Prostate gland (tissue), 2 donors: Measurements from ENCODE around the gene BBS9.

Experiments
- POLR2A ChIP-seq: fragments of 450-650 bp; IDR thresholded peaks from one replicate; pipeline ENCODE4 v1.6.1; 2016; ENCODE audit warnings: antibody characterized with exemption, mild to moderate bottlenecking
- TF ChIP-seq, protein P1 (sequence below), 4 experiments: fragments of 200-600 bp in 2 of 4; fragments of 450-650 bp in 2 of 4; sonication (generic) in 2 of 4; IDR thresholded peaks; 1 replicate in 3 of 4; 2 replicates in 1 of 4; pipeline ENCODE4 v1.5.1; 2016 to 2019; ENCODE audit warnings: antibody characterized with exemption in 4 of 4, mild to moderate bottlenecking in 2 of 4, moderate library complexity in 2 of 4

DNA sequence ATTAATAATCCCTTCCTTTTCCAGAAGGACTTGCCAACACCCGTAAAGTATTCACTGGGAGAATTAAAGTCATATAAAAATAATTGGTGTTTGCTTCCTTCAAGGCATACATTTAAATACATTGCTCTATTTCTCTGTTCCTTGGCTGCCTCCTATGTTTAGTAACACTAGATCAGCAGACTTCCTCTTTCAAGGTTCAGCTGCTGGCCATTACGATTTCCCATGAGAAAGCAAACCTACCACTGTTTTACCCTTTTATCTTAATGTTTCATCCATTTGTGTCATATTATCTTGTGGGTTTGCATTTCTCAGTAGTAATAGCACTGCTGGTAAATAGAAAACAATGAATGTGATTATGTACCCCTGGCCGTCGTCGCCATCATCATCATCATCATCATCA lies 462.1 kb downstream of the BBS9 start:
- TF ChIP-seq, protein P1, sequence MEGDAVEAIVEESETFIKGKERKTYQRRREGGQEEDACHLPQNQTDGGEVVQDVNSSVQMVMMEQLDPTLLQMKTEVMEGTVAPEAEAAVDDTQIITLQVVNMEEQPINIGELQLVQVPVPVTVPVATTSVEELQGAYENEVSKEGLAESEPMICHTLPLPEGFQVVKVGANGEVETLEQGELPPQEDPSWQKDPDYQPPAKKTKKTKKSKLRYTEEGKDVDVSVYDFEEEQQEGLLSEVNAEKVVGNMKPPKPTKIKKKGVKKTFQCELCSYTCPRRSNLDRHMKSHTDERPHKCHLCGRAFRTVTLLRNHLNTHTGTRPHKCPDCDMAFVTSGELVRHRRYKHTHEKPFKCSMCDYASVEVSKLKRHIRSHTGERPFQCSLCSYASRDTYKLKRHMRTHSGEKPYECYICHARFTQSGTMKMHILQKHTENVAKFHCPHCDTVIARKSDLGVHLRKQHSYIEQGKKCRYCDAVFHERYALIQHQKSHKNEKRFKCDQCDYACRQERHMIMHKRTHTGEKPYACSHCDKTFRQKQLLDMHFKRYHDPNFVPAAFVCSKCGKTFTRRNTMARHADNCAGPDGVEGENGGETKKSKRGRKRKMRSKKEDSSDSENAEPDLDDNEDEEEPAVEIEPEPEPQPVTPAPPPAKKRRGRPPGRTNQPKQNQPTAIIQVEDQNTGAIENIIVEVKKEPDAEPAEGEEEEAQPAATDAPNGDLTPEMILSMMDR (IDR thresholded peaks at IDR 0.05): no peak
- TF ChIP-seq POLR2A: no peak
